K562 (cell line): Measurements from ENCODE around the gene LRP1-AS.

Experiments used
- FOXP4 ChIP-seq: sonication (generic); formaldehyde crosslinking; IDR thresholded peaks from 2 replicates; pipeline ENCODE4 v1.8.0; 2022; ENCODE audit warnings: mild to moderate bottlenecking, missing genetic modification reagents, borderline replicate concordance
- HMGXB4 ChIP-seq: sonication (generic); formaldehyde crosslinking; IDR thresholded peaks from 2 replicates; pipeline ENCODE4 v1.8.1; 2023; ENCODE audit warnings: mild to moderate bottlenecking, missing genetic modification reagents
- KDM1A ChIP-seq, 2 experiments: fragments of 450-650 bp; IDR thresholded peaks; 2 replicates each; pipeline ENCODE4 v1.6.1; 2016; ENCODE audit warnings: mild to moderate bottlenecking in 2 of 2
- KDM5B ChIP-seq: fragments of 200-600 bp; sonication (generic); IDR thresholded peaks from 2 replicates; pipeline ENCODE4 v1.6.1; 2012; ENCODE audit warnings: low read depth, mild to moderate bottlenecking, moderate library complexity, low read length, control low read depth, inconsistent platforms; ENCODE audit not compliant: insufficient replicate concordance
- POLR2A ChIP-seq: fragments of 450-650 bp; conservative IDR thresholded peaks from 2 replicates; pipeline ENCODE4 v1.6.1; 2016
- SIN3A ChIP-seq, 2 experiments: fragments of 150-350 bp in 1 of 2; IDR thresholded peaks; 2 replicates each; pipeline ENCODE4 v1.6.1; 2011 to 2016; ENCODE audit warnings: borderline replicate concordance in 2 of 2, low read depth in 2 of 2, low read length in 2 of 2, mild to moderate bottlenecking in 2 of 2, moderate library complexity in 2 of 2; ENCODE audit not compliant: control insufficient read depth in 1 of 2
- SMARCE1 ChIP-seq: fragments of 450-650 bp; IDR thresholded peaks from 2 replicates; pipeline ENCODE4 v1.7.1; 2016; ENCODE audit warnings: mild to moderate bottlenecking
- TAF1 ChIP-seq: IDR thresholded peaks from 2 replicates; pipeline ENCODE4 v1.6.1; 2011; ENCODE audit warnings: mild to moderate bottlenecking, low read length, moderate library complexity; ENCODE audit not compliant: insufficient read depth, control insufficient read depth, severe bottlenecking; ENCODE audit errors: extremely low read depth
- ZNF384 ChIP-seq: IDR thresholded peaks from 2 replicates; pipeline ENCODE4 v1.6.1; 2012; ENCODE audit warnings: low read depth, low read length, improper control_type of control experiment
- TF ChIP-seq, protein P1 (sequence below), 3 experiments: IDR thresholded peaks in 2 of 3; conservative IDR thresholded peaks in 1 of 3; 2 replicates each; pipeline ENCODE4 v1.5.1; 2011 to 2012; ENCODE audit warnings: low read length in 3 of 3, mild to moderate bottlenecking in 3 of 3, control low read depth in 2 of 3, improper control_type of control experiment in 1 of 3, inconsistent platforms in 1 of 3, low read depth in 1 of 3, mixed read lengths in 1 of 3, moderate library complexity in 1 of 3; ENCODE audit not compliant: insufficient read depth in 2 of 3

DNA sequence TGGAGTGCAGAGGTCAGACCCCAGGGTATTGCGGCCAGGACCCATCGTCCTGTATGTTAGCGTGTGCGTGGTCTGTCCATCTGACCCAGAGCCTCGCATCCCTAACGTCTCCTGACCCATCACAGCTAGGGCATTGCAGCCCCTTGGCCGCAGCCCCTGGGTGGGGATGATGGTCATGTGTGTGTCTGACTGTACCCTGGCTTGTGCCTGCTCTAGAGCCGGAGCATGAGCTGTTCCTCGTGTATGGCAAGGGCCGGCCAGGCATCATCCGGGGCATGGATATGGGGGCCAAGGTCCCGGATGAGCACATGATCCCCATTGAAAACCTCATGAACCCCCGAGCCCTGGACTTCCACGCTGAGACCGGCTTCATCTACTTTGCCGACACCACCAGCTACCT lies 10.8 kb upstream of the LRP1-AS start:
- TF ChIP-seq, protein P1, sequence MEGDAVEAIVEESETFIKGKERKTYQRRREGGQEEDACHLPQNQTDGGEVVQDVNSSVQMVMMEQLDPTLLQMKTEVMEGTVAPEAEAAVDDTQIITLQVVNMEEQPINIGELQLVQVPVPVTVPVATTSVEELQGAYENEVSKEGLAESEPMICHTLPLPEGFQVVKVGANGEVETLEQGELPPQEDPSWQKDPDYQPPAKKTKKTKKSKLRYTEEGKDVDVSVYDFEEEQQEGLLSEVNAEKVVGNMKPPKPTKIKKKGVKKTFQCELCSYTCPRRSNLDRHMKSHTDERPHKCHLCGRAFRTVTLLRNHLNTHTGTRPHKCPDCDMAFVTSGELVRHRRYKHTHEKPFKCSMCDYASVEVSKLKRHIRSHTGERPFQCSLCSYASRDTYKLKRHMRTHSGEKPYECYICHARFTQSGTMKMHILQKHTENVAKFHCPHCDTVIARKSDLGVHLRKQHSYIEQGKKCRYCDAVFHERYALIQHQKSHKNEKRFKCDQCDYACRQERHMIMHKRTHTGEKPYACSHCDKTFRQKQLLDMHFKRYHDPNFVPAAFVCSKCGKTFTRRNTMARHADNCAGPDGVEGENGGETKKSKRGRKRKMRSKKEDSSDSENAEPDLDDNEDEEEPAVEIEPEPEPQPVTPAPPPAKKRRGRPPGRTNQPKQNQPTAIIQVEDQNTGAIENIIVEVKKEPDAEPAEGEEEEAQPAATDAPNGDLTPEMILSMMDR (IDR thresholded peaks at IDR 0.05 in 2 of 3, conservative IDR thresholded peaks at IDR 0.05 in 1 of 3; ENCODE audit: insufficient read depth in 2 of 3, low read depth in 1 of 3, low read length in 3 of 3), result no peak
- no peak for TF ChIP-seq SMARCE1
- no peak for TF ChIP-seq FOXP4 (CRISPR knock-in tag)
- TF ChIP-seq ZNF384, result no peak
- TF ChIP-seq KDM1A (IDR thresholded peaks at IDR 0.05), result no peak
- no peak for TF ChIP-seq SIN3A (IDR thresholded peaks at IDR 0.05; ENCODE audit: borderline replicate concordance in 2 of 2, control insufficient read depth in 1 of 2, low read depth in 2 of 2, low read length in 2 of 2)
- TF ChIP-seq KDM5B, result no peak
- no peak for TF ChIP-seq HMGXB4 (CRISPR knock-in tag)
- TF ChIP-seq POLR2A, result no peak
- no peak for TF ChIP-seq TAF1
